ENCODE data around the gene BCL6. TPM values are rescaled to one million over a fixed set of nuclear protein-coding genes. Genes with fewer than 3 reads are reported as not detected.

The BCL6 gene
- total and polyA plus RNA-seq, 2 donors (not counting 1 experiment from before 2014, with no cell fraction given) = 21.2 to 48.2 TPM

DNA sequence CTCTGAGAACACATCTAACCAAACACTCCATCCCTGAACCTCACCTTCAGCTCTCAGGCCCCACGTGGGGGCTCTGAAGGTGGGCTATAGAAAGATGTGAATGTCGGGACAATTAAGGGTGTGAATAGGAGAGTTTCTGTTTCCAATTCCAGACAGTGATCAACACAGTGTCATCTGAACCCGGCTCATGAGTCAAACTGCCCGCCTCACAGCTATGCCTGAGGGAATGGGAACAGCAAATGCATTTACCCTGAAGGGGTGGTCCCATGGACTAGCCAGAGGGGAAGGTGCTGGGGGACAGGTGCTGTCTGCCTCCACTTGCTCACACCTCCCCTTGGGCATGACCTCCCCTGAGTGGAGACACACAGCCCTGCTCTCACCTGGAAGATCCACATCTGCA lies 49.2 kb downstream of the BCL6 start:
- H3K9me3 Mint-ChIP-seq (ENCODE audit: insufficient read depth) = no peaks in the 10 kb centered on the region
- Histone ChIP-seq H3K27me3 (replicated peaks in 1 of 4; ENCODE audit: control extremely low read depth in 1 of 4, control insufficient read depth in 3 of 4, insufficient read depth in 4 of 4, low read length in 3 of 4) (peaks cover 0 to 5% (median 3%) of the 10 kb centered on the region in 4 experiments), H3K36me3 (replicated peaks in 1 of 2; ENCODE audit: control extremely low read depth in 1 of 2, control insufficient read depth in 1 of 2, extremely low read depth in 1 of 2, insufficient read depth in 2 of 2, low read length in 1 of 2) (no peaks in the 10 kb centered on the region), H2AFZ (ENCODE audit: insufficient read depth, low read depth, low read length, poor library complexity, severe bottlenecking) (no peak overlapping the region), H3K27ac (ENCODE audit: low read length in 2 of 2) (no peak overlapping the region), H3K4me3 (ENCODE audit: control extremely low read depth in 1 of 5, extremely low read depth in 1 of 5, insufficient read depth in 1 of 5, low read depth in 2 of 5, low read length in 4 of 5) (no peak overlapping the region), H3K9ac (ENCODE audit: low read length) (no peak overlapping the region), H3K79me2 (ENCODE audit: control insufficient read depth, insufficient read depth, low read length) (no peaks in the 10 kb centered on the region), H3K4me1 (ENCODE audit: control insufficient read depth in 2 of 2, insufficient read depth in 2 of 2, low read length in 2 of 2) (no peaks in the 10 kb centered on the region), H3K4me2 (replicated peaks; ENCODE audit: low read depth, low read length, poor library complexity, severe bottlenecking) (no peak overlapping the region), H3K9me3 (ENCODE audit: control extremely low read depth in 1 of 3, control insufficient read depth in 2 of 3, insufficient read depth in 1 of 3, low read length in 2 of 3) (no peaks in the 10 kb centered on the region), H4K20me1 (ENCODE audit: control insufficient read depth, insufficient read depth, low read length, poor library complexity, severe bottlenecking) (no peaks in the 10 kb centered on the region)
- TF ChIP-seq, protein P1, sequence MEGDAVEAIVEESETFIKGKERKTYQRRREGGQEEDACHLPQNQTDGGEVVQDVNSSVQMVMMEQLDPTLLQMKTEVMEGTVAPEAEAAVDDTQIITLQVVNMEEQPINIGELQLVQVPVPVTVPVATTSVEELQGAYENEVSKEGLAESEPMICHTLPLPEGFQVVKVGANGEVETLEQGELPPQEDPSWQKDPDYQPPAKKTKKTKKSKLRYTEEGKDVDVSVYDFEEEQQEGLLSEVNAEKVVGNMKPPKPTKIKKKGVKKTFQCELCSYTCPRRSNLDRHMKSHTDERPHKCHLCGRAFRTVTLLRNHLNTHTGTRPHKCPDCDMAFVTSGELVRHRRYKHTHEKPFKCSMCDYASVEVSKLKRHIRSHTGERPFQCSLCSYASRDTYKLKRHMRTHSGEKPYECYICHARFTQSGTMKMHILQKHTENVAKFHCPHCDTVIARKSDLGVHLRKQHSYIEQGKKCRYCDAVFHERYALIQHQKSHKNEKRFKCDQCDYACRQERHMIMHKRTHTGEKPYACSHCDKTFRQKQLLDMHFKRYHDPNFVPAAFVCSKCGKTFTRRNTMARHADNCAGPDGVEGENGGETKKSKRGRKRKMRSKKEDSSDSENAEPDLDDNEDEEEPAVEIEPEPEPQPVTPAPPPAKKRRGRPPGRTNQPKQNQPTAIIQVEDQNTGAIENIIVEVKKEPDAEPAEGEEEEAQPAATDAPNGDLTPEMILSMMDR (IDR thresholded peaks at IDR 0.05) = no peak
- TF ChIP-seq EZH2 (IDR thresholded peaks at IDR 0.05; ENCODE audit: borderline replicate concordance, insufficient read depth, low read depth, low read length, poor library complexity, severe bottlenecking) = no peak
- DNase-seq (no peak), ATAC-seq (ENCODE audit: low read depth) (no peak)
- no peak overlapping the region for H3K4me3 Mint-ChIP-seq
- no peaks in the 10 kb centered on the region for H3K4me1 Mint-ChIP-seq
- no peak overlapping the region for H3K27ac Mint-ChIP-seq
- POLR2A ChIA-PET = no interaction called here
- H3K27me3 Mint-ChIP-seq = peaks cover 38% of the 10 kb centered on the region
- intact Hi-C loops (cut with micrococcal nuclease) = no loop called here
- CTCF ChIA-PET = interaction anchor here (1.2 kb wide), 1 partner anchor 16 kb away, joined by 5 read pairs; no protein-coding TSS in a partner anchor
- 50% methylated on average over 2 of the region's 4 CpGs for WGBS (ENCODE audit: insufficient coverage)

DNA sequence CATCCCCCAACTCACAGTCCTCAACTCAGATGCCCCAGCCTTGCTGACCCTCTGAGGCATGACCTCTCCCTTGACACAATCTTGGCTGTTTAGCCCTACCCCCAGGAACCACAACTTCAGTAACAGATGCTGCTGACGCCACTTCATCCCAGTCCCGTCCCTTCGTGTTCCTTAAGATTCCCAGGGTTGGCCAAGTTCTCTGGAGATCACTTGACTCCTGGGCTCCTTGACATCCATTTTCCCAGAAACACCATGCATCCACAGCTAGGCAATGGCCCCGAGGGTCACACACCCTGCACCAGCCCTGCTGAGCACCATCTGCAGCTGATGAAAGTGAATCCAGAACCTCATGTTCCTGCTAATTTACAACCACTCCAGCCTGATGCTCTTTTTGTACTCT lies 49.8 kb downstream of the BCL6 start:
- POLR2A ChIA-PET = no interaction called here

More for the DNA sequence above, 49.8 kb downstream of the BCL6 start:
- no peak overlapping the region for H2AFZ ChIP-seq (ENCODE audit: insufficient read depth, low read depth, low read length, poor library complexity, severe bottlenecking)
- H3K9ac ChIP-seq (ENCODE audit: low read length) = no peak overlapping the region
- H3K4me2 ChIP-seq (replicated peaks; ENCODE audit: low read depth, low read length, poor library complexity, severe bottlenecking) = no peak overlapping the region
- Mint-ChIP-seq H3K4me1 (no peaks in the 10 kb centered on the region), H3K4me3 (no peak overlapping the region), H3K9me3 (ENCODE audit: insufficient read depth) (no peaks in the 10 kb centered on the region), H3K27me3 (peaks cover 41% of the 10 kb centered on the region), H3K27ac (no peak overlapping the region)
- H4K20me1 ChIP-seq (ENCODE audit: control insufficient read depth, insufficient read depth, low read length, poor library complexity, severe bottlenecking) = no peaks in the 10 kb centered on the region
- TF ChIP-seq EZH2 (IDR thresholded peaks at IDR 0.05; ENCODE audit: borderline replicate concordance, insufficient read depth, low read depth, low read length, poor library complexity, severe bottlenecking) = no peak
- TF ChIP-seq, protein P1 (IDR thresholded peaks at IDR 0.05) = no peak
- CTCF ChIA-PET = interaction anchor here (1.2 kb wide), 1 partner anchor 16 kb away, joined by 5 read pairs; no protein-coding TSS in a partner anchor
- no peak overlapping the region for H3K4me3 ChIP-seq (ENCODE audit: control extremely low read depth in 1 of 5, extremely low read depth in 1 of 5, insufficient read depth in 1 of 5, low read depth in 2 of 5, low read length in 4 of 5)
- DNase-seq (no peak), ATAC-seq (ENCODE audit: low read depth) (no peak)
- WGBS (ENCODE audit: insufficient coverage) = 82% methylated on average over 4 of the region's 4 CpGs
- peaks cover 0 to 5% (median 3%) of the 10 kb centered on the region in 4 experiments for H3K27me3 ChIP-seq (replicated peaks in 1 of 4; ENCODE audit: control extremely low read depth in 1 of 4, control insufficient read depth in 3 of 4, insufficient read depth in 4 of 4, low read length in 3 of 4)
- intact Hi-C loops (cut with micrococcal nuclease) = no loop called here
- no peaks in the 10 kb centered on the region for H3K4me1 ChIP-seq (ENCODE audit: control insufficient read depth in 2 of 2, insufficient read depth in 2 of 2, low read length in 2 of 2)
- H3K9me3 ChIP-seq (ENCODE audit: control extremely low read depth in 1 of 3, control insufficient read depth in 2 of 3, insufficient read depth in 1 of 3, low read length in 2 of 3) = no peaks in the 10 kb centered on the region
- no peaks in the 10 kb centered on the region for H3K79me2 ChIP-seq (ENCODE audit: control insufficient read depth, insufficient read depth, low read length)
- no peaks in the 10 kb centered on the region for H3K36me3 ChIP-seq (replicated peaks in 1 of 2; ENCODE audit: control extremely low read depth in 1 of 2, control insufficient read depth in 1 of 2, extremely low read depth in 1 of 2, insufficient read depth in 2 of 2, low read length in 1 of 2)
- H3K27ac ChIP-seq (ENCODE audit: low read length in 2 of 2) = no peak overlapping the region
